ENCODE measurements around the gene FAM47E.
A peak's percentile ranks its signal among the peaks of the same experiment; 100 is the strongest.

The FAM47E gene

GRCh38 chr4:76302826-76303438 is 51.4 kb downstream of the FAM47E start:
- no peak for DNase-seq

GRCh38 chr4:76305033-76305687 is 53.6 kb downstream of the FAM47E start:
- no peak for DNase-seq

GRCh38 chr4:76305971-76306881 is 54.7 kb downstream of the FAM47E start, which contains the start of gene STBD1:
TSS of gene STBD1 (plus strand) at chr4:76306733. CDS start at chr4:76306770, 37 bp downstream.
- DNase-seq, result peak; percentile 47

GRCh38 chr4:76306882-76307659 is 55.5 kb downstream of the FAM47E start:
- DNase-seq, result no peak

GRCh38 chr4:76307660-76308014 is 56.1 kb downstream of the FAM47E start:
- no peak for DNase-seq

GRCh38 chr4:76308548-76308947 is 57.0 kb downstream of the FAM47E start:
- no peak for DNase-seq

GRCh38 chr4:76309939-76310550 is 58.5 kb downstream of the FAM47E start:
- no peak for DNase-seq

GRCh38 chr4:76310683-76311082 is 59.2 kb downstream of the FAM47E start:
- DNase-seq, result no peak

- no peak for DNase-seq
These were observed 60.4 kb downstream of the FAM47E start for GRCh38 chr4:76311896-76312331.

- no peak for DNase-seq
These were observed 60.9 kb downstream of the FAM47E start for GRCh38 chr4:76312457-76312856.

GRCh38 chr4:76313547-76313946 is 62.0 kb downstream of the FAM47E start:
- no peak for DNase-seq

- no peak for DNase-seq
These were observed 63.9 kb downstream of the FAM47E start for GRCh38 chr4:76315267-76315918.

GRCh38 chr4:76316131-76316530 is 64.6 kb downstream of the FAM47E start:
- no peak for DNase-seq

GRCh38 chr4:76322236-76322635 is 70.7 kb downstream of the FAM47E start:
- no peak for DNase-seq

GRCh38 chr4:76325072-76325471 is 73.6 kb downstream of the FAM47E start:
- DNase-seq, result no peak

GRCh38 chr4:76326515-76326914 is 75.0 kb downstream of the FAM47E start:
- DNase-seq, result no peak

Measured in NCI-H2227 treated with DMSO at 0.1 percent for 48 hours (cell line).